Measurements from ENCODE around the gene OGFR. TPM values are rescaled to one million over a fixed set of nuclear protein-coding genes. Genes with fewer than 3 reads are reported as not detected.

The OGFR gene
- total and polyA plus RNA-seq, 2 experiments from 2014 or later, result 9.9 to 52.2 TPM

DNA sequence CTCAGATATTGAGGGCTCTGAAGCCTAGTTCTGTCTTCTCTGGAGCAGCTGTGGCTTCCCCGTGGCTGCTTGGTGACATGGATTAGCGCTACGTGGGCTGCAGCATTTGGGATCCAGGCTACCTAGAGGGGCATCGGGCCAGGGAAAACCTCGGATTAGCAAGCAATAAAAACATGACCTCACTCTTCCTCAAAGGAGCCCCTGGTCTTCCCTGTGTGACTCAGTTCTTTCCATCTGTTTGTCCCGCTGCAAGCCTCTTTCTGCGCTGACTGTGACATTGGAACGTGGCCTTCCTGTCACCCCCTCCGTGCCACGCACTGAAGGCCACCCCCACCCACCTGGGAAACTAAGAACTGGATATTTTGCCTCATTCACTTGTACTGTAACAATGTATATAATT, 4.8 kb upstream of the OGFR start:
- H3K4me3 ChIP-seq, result no peak overlapping the region
- WGBS, 2 experiments (ENCODE audit: low coverage in 1 of 2, low lambda C conversion rate in 2 of 2, missing lambda C conversion rate in 2 of 2), result 84 to 93% methylated on average over 10 of the region's 10 CpGs
- H3K9ac ChIP-seq, result no peak overlapping the region
- H3K9me3 ChIP-seq (ENCODE audit: low read depth), result no peaks in the 10 kb centered on the region
- H4K20me1 ChIP-seq (ENCODE audit: insufficient read depth), result peaks cover 4% of the 10 kb centered on the region; the same call in 1 of the 2 replicates
- no peaks in the 10 kb centered on the region for H3K9me2 ChIP-seq (ENCODE audit: insufficient read depth)
- peaks cover 9% of the 10 kb centered on the region for H3K79me2 ChIP-seq (ENCODE audit: insufficient read depth)
- H3F3A ChIP-seq (ENCODE audit: insufficient read depth), result peaks cover 31% of the 10 kb centered on the region
- H3K36me3 ChIP-seq (ENCODE audit: low read depth), result 0 out of 2 replicates have a peak, but pooled peaks cover 12% of the 10 kb centered on the region
- H3K27me3 ChIP-seq (replicated peaks; ENCODE audit: insufficient read depth), result no peaks in the 10 kb centered on the region
- no peaks in the 10 kb centered on the region for H3K4me1 ChIP-seq (ENCODE audit: insufficient read depth)
- H3K27ac ChIP-seq, result no peak overlapping the region
- TF ChIP-seq EZH2phosphoT487 (IDR thresholded peaks at IDR 0.05; ENCODE audit: insufficient read depth, low read depth) (no peak), EZH2 (IDR thresholded peaks at IDR 0.05; ENCODE audit: insufficient read depth, poor library complexity, severe bottlenecking) (no peak)
- H2AFZ ChIP-seq, result no peak overlapping the region
- no peak overlapping the region for H3K4me2 ChIP-seq (ENCODE audit: unreplicated experiment)
- DNase-seq, result no peak
- in situ Hi-C loops (cut with MboI), result loop anchor here (25.0 kb wide), 1 partner anchor 288 kb away; no protein-coding TSS in a partner anchor

DNA sequence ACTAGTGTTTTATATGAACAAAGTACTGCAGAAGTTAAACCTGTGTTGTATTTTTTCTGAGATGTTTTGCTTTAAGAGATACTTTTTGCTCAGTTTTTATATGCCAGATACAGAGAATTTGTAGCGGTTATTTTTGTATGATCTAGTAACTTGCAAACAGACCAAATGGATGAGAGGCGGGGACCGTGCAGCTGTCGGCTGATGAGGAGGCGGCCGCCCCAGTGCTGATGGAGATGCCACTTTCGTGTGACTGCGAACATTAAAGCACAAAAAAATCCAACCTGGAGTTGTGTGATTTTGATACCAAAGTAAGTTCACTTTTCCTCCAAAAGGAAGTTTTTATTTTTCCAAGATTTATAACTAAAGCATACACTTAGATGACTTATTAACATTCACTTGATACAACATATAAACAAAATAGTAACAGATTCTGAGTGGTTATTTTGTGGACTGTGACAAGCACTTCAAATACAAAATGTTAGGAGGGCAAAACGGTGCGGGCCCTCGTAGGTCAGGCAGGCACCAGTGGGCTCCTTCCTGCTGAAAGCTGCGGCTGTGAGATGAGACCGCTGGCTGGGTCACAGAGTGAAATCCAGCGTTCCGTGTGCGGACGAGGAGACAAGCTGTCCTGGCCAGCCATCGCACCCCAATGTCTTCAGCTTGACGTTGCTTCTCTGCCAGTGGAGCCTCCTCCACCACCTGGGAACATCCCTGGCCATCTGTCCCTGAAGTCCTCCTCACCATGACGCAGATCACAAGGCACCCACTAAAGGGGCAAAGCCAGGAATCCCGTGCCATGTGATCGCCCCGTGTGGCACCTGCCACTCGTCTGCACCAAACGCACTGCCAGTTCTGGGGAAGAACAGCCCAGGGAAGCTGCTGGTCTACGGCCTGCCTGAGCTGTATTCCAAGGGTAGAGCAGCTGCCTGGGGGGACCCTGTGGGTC, 4.0 kb upstream of the OGFR start:
- no peaks in the 10 kb centered on the region for H3K27me3 ChIP-seq (replicated peaks; ENCODE audit: insufficient read depth)
- H3K9me3 ChIP-seq (ENCODE audit: low read depth), result no peaks in the 10 kb centered on the region
- no peaks in the 10 kb centered on the region for H3K4me1 ChIP-seq (ENCODE audit: insufficient read depth)
- peaks cover 31% of the 10 kb centered on the region for H3F3A ChIP-seq (ENCODE audit: insufficient read depth)
- no peak overlapping the region for H3K27ac ChIP-seq
- TF ChIP-seq EZH2 (IDR thresholded peaks at IDR 0.05; ENCODE audit: insufficient read depth, poor library complexity, severe bottlenecking) (no peak), EZH2phosphoT487 (IDR thresholded peaks at IDR 0.05; ENCODE audit: insufficient read depth, low read depth) (no peak)
- no peak overlapping the region for H2AFZ ChIP-seq
- 0 out of 2 replicates have a peak, but pooled peaks cover 12% of the 10 kb centered on the region for H3K36me3 ChIP-seq (ENCODE audit: low read depth)
- no peak overlapping the region for H3K4me2 ChIP-seq (ENCODE audit: unreplicated experiment)
- peaks cover 12% of the 10 kb centered on the region for H3K79me2 ChIP-seq (ENCODE audit: insufficient read depth)
- DNase-seq, result no peak
- no peak overlapping the region for H3K9ac ChIP-seq
- no peaks in the 10 kb centered on the region for H3K9me2 ChIP-seq (ENCODE audit: insufficient read depth)
- WGBS, 2 experiments (ENCODE audit: low coverage in 1 of 2, low lambda C conversion rate in 2 of 2, missing lambda C conversion rate in 2 of 2), result 90 to 93% methylated on average over 26 of the region's 26 CpGs
- in situ Hi-C loops (cut with MboI), result no loop called here
- H3K4me3 ChIP-seq, result no peak overlapping the region
- peaks cover 4% of the 10 kb centered on the region; the same call in 1 of the 2 replicates for H4K20me1 ChIP-seq (ENCODE audit: insufficient read depth)

DNA sequence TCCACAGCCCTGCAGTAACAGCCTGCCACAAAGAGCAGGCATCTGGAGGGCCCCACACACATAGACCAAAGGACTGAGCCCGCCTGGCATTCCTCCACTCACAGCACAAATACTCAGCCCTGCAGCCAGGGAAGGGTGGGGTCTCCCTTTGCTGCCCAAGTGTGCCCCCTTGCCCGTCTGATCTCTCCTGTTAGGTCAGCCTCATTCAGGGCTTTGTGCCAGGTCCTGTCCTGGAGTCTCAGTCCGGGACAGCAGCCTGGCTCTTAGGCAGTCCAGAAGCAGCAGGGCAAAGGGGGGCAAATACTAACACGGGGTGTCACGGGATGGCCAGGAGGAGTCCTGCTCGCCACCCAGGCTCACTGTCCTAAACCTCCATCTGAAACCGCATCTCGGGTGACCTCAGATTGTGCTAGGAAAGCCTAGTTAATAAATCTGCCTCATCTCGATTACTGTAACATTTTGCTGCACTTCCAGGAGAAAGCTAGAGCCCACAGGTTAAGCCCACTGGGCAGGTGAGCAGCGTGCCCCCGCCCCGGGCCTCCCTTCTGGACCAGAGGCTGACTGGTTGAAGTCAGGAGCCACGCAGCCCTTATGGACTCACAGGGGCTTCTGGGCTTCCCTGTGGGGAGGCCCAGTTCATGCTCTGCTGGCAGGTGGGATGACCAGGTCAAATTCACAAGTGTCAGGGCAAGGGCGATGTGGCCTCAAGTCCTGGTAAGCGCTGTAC, 3.2 kb upstream of the OGFR start:
- no peak overlapping the region for H3K4me3 ChIP-seq
- no peak overlapping the region for H3K27ac ChIP-seq
- H3K9me3 ChIP-seq (ENCODE audit: low read depth), result no peaks in the 10 kb centered on the region
- TF ChIP-seq EZH2 (IDR thresholded peaks at IDR 0.05; ENCODE audit: insufficient read depth, poor library complexity, severe bottlenecking) (no peak), EZH2phosphoT487 (IDR thresholded peaks at IDR 0.05; ENCODE audit: insufficient read depth, low read depth) (no peak)
- in situ Hi-C loops (cut with MboI), result no loop called here
- H3K36me3 ChIP-seq (ENCODE audit: low read depth), result 0 out of 2 replicates have a peak, but pooled peaks cover 12% of the 10 kb centered on the region
- no peak overlapping the region for H3K4me2 ChIP-seq (ENCODE audit: unreplicated experiment)
- peaks cover 7% of the 10 kb centered on the region; the same call in 1 of the 2 replicates for H3K4me1 ChIP-seq (ENCODE audit: insufficient read depth)
- H3K9me2 ChIP-seq (ENCODE audit: insufficient read depth), result no peaks in the 10 kb centered on the region
- H3F3A ChIP-seq (ENCODE audit: insufficient read depth), result peaks cover 26% of the 10 kb centered on the region; the same call in 1 of the 2 replicates
- no peak for DNase-seq
- no peak overlapping the region for H3K9ac ChIP-seq
- peaks cover 20% of the 10 kb centered on the region for H3K79me2 ChIP-seq (ENCODE audit: insufficient read depth)
- WGBS, 2 experiments (ENCODE audit: low coverage in 1 of 2, low lambda C conversion rate in 2 of 2, missing lambda C conversion rate in 2 of 2), result 80 to 83% methylated on average over 15 of the region's 15 CpGs
- H3K27me3 ChIP-seq (replicated peaks; ENCODE audit: insufficient read depth), result no peaks in the 10 kb centered on the region
- no peak overlapping the region for H2AFZ ChIP-seq
- H4K20me1 ChIP-seq (ENCODE audit: insufficient read depth), result peaks cover 4% of the 10 kb centered on the region; the same call in 1 of the 2 replicates

DNA sequence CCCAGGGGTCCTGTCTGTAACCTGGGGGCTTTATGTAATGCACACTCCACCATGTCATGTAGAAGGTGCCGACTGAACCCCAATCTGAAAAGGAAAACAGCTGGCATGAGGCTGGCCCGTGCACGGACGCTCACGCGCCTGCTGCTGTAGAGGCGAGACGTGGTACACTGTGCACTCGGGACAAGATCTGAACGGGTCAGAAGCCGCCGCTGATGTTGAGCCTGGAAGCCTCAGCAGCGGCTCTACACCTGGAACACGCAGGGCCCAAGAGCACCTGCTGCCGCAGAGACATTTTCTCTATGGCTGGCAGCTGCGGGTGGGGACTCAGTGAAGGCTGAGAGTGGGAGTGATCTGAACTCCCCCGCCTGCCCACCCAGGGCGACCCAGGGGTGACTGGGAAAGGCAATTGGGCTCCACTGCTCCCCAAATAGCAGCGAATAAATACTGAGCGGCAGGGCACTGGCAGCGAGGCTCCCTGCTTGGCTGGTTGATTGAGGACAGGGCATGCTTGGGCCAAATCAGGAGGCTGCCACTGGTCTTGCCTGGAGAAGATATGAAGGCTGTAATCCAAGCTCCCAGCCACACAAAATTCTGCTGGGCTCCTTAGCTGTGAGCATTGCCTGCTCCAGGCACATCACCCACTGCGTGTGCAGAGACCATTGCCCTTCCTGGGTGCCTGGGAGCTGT, 2.5 kb upstream of the OGFR start:
- no peaks in the 10 kb centered on the region for H3K9me3 ChIP-seq (ENCODE audit: low read depth)
- H3K79me2 ChIP-seq (ENCODE audit: insufficient read depth), result peaks cover 24% of the 10 kb centered on the region
- TF ChIP-seq EZH2phosphoT487 (IDR thresholded peaks at IDR 0.05; ENCODE audit: insufficient read depth, low read depth) (no peak), EZH2 (IDR thresholded peaks at IDR 0.05; ENCODE audit: insufficient read depth, poor library complexity, severe bottlenecking) (no peak)
- 0 out of 2 replicates have a peak, but pooled peaks cover 12% of the 10 kb centered on the region for H3K36me3 ChIP-seq (ENCODE audit: low read depth)
- H3K27ac ChIP-seq, result no peak overlapping the region
- peaks cover 4% of the 10 kb centered on the region; the same call in 1 of the 2 replicates for H4K20me1 ChIP-seq (ENCODE audit: insufficient read depth)
- no peaks in the 10 kb centered on the region for H3K9me2 ChIP-seq (ENCODE audit: insufficient read depth)
- no peak overlapping the region for H2AFZ ChIP-seq
- 62 to 70% methylated on average over 16 to 22 of the region's 22 CpGs for WGBS, 2 experiments (ENCODE audit: low coverage in 1 of 2, low lambda C conversion rate in 2 of 2, missing lambda C conversion rate in 2 of 2)
- in situ Hi-C loops (cut with MboI), result no loop called here
- H3K27me3 ChIP-seq (replicated peaks; ENCODE audit: insufficient read depth), result no peaks in the 10 kb centered on the region
- no peak overlapping the region for H3K4me2 ChIP-seq (ENCODE audit: unreplicated experiment)
- H3K4me3 ChIP-seq, result no peak overlapping the region
- H3F3A ChIP-seq (ENCODE audit: insufficient read depth), result peaks cover 26% of the 10 kb centered on the region; the same call in 1 of the 2 replicates
- H3K4me1 ChIP-seq (ENCODE audit: insufficient read depth), result peaks cover 14% of the 10 kb centered on the region
- no peak for DNase-seq
- H3K9ac ChIP-seq, result no peak overlapping the region
